ENCODE measurements around the gene PLXNA2.

PLXNA2 gene

DNA sequence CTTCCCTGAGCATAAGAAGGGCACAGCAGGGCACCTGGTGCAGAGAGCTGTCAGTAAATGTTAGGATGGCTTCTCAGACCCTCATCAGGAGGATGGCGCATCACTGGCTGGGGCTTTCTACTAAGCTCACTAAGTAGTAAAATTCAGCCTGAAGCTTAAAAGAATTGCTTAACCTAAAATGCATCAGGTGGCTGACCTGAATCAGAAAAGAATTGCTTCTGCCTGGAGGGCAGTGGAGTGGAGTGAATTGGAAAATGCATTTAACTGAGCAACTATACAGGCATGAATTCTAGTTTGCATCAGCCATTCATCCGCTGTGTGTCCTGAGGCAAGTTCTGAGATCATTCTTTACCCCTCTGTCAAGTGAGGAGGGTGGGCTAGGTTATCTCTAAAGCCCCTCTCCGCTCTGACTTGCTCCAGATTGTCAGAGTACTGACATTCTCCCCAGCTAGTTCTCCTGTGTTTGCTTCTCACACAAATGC is 191.2 kb downstream of the PLXNA2 start:
- no peak for DNase-seq (ENCODE audit: extremely low read depth in 1 of 2, low read depth in 1 of 2)

DNA sequence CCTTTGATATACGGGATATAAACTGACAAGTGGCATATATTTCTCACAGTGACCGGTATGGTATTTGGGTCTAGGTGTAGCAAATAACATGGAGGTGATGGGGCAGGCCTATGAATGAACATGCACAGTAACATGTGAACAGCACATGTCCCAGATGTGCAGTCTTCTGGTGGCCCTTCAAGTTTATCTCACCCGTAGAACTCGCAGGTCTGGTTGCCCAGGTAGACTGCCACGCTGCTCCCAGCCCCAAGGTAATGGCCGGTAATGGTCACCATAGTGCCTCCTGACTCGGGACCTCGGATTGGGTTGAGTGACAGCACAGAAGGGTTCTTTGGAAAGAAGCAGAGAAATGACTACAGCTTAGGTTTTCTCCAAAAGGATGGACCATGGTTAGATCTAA is 192.0 kb downstream of the PLXNA2 start:
- DNase-seq (ENCODE audit: extremely low read depth in 1 of 2, low read depth in 1 of 2) = no peak

DNA sequence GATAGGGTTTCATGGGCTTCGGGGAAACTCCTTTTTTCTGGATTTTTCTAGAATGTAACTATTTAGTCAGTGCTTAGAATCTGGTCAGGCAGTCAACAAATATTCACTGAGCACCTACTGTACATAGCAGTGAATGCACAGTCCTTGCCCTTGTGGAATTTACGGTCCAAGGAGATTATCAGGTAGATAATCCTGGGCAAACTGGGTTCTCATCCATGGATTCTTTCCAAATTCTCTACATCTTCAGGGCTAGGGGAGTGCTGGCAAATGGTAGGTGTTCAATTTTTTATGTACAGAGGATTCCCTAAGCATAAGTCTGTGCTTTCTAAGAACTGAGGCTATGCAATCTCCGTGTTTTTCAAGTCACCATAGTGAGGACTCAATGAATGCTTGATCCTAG is 192.5 kb downstream of the PLXNA2 start:
- no peak for DNase-seq (ENCODE audit: extremely low read depth in 1 of 2, low read depth in 1 of 2)

DNA sequence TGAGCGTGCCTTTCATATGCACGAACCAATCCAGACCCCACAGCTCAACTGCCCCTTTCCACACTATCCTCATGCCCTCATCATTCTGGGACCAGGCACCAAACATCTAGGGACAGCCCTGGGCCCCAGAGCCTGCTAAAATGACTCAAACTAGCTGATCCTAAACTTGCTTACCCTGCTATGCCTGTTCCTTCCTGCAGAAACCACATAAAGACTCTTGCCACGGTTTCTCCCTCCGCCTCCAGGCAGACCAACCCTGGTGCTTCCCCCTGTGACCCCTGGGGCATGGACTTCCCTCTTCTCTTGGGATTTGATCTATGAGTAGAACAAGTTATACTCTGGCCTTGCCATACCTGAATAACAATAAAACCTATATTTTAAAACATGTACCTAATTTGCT is 195.3 kb downstream of the PLXNA2 start:
- no peak for DNase-seq (ENCODE audit: extremely low read depth in 1 of 2, low read depth in 1 of 2)

DNA sequence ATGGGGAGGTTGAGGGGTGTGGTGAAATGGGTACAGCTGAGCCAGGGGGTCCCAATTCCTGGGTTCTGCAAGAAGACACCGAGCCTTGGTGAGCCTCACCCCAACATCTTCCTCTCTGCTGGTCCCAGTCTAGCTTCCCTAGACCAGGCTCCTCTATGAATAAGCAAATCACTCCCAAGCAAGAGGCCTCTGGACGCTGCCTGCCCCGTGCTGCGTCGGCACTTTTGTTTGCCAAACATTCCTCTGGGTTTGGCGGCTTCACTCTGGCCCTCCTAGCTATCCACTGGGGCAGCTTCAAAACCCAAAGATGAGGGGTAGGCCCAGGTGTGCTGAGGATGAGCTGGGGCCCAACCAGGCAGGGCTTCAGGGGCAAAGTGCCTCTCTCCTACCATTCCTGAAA is 196.2 kb downstream of the PLXNA2 start:
- no peak for DNase-seq (ENCODE audit: extremely low read depth in 1 of 2, low read depth in 1 of 2)

DNA sequence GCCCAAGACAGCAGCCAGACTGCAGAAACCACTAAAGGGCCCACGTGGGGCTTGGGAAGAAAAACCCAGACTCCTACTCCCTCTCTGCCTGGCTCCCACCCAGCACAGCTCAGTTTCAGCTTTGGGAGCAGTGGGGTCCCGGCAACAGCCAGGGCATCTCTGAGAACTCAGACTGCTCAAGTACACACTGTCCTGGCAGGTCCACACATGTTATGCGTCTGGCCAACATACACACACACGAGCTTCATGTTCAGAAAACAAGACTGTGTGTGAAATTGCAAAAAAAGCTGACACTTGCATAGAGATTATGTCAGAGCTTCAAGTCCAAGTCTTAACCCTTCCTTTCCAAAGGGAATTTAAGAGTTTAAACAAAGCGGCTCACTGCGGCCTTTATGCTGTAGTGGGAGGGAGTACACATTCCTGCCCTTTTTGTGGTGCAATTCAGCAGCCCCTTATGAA is 196.7 kb downstream of the PLXNA2 start:
- DNase-seq (ENCODE audit: extremely low read depth in 1 of 2, low read depth in 1 of 2) = no peak

DNA sequence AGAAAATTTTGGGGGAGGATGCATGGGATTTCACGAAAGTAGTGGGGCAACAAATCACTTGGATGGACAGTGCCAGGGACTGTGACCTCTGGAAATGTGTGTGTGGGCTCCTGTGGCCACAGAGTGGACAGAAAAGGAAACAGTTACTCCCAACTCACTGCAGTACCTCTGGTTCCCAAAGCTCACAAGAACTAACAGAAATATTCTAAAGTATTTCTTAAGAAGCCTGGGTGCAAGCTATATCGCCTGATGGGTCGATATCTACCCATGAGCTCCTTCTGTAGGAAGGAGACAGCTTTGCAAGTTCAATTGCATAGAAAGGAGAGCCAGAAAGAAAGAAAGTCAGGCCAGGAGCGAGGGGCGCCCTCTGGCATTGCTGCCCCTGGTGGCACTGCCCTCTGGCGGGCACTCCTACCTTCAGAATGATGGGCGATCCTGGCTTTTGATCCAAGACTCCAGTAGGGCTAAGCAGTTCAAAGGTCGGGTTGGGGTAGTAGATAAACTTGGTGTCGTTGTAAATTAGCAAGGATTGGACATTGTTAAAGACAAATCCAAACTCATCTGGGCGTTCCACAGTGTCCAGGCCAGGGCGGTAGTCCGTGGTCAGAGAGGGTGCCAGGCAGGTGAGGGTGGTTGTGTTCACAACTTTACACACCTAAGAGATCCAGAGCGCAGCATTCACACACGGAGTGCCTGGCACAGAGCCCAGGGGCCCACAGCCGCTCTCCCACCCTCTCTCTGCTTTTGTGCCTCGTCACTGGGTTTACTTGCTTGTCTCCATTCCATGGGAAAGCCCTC is 198.5 kb downstream of the PLXNA2 start:
- DNase-seq (ENCODE audit: extremely low read depth in 1 of 2, low read depth in 1 of 2) = no peak

DNA sequence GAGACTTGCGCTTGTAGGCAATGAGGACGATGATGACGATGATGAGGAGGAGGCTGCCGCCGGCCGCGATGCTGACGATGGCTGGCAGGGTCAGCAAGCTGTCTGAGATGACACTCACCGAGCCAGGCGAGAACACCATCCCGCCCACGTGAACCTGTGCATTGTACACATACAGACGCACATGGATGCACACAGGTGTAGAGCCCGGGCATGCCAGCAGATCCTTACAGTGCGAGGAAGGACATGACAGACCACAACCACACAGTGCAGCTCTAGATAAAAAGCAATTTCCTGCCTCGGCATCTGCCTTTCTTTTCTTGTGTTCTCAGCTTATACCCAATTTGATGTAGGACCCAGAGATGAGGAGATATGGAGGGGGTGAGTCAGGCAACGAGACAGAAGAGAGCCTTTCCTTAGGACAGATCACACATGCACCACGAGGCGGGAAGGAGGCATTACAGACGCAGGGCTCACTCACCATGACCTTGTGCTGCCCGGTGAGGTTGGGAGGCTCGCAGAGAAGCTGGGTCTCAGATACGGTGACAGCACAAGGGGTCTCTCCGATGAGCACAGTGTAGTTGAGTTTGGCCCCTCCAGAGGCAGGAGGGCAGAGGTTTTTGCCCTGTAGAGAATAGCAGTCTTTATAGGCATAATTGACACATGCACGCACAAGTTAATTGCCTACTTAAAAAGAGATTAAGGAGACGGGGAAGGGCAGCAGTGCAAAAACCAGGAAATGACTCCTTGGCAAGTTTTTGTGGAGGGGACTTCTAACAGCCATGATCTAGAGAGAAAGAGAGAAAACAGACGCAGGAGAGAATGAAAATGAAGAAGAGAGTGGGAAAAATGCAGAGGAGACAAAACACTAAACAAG is 199.4 kb downstream of the PLXNA2 start:
- no peak for DNase-seq (ENCODE audit: extremely low read depth in 1 of 2, low read depth in 1 of 2)

DNA sequence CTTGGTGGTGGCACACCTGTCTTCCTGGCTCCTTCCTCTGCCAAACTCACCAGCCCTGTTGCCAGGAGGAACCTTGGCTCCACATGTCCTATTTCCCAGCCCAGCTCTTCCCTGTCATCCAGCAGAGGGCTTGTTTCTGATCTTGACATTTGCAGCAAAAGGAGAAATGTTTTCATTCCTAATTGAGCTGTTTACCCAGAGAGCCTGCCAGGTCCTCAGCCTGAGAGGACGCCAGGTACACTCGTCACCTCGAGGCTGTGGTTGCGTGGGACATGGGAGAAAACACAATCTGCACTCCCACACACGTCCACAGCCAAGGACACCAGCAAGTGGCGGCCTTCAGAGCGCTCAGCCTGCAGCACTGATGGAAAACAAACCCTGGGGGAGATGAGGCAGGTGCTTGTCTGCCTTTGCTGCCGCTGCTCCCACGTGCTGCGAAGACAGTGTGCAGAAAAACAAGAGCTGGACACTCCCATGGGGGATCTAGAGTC is 200.4 kb downstream of the PLXNA2 start:
- no peak for DNase-seq (ENCODE audit: extremely low read depth in 1 of 2, low read depth in 1 of 2)

DNA sequence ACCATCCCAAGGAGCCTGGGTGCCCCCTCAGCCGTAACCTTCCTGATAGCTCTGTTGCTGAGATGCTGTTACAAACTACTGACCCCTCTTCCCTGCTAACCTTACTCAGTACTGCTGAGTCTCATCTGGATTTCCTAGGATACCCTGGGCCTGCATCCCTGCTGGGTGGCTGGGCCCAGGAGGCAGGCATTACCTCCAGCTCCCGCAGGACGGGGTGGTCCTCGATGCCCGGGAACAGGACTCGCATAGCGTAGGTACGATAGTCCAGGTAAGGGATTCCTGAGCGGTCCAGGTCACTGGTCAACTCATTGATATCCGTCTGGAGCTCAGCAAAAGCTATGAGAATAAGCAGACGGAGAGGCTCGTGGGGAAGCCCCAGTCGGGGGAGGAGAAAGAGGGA is 201.3 kb downstream of the PLXNA2 start:
- no peak for DNase-seq (ENCODE audit: extremely low read depth in 1 of 2, low read depth in 1 of 2)

DNA sequence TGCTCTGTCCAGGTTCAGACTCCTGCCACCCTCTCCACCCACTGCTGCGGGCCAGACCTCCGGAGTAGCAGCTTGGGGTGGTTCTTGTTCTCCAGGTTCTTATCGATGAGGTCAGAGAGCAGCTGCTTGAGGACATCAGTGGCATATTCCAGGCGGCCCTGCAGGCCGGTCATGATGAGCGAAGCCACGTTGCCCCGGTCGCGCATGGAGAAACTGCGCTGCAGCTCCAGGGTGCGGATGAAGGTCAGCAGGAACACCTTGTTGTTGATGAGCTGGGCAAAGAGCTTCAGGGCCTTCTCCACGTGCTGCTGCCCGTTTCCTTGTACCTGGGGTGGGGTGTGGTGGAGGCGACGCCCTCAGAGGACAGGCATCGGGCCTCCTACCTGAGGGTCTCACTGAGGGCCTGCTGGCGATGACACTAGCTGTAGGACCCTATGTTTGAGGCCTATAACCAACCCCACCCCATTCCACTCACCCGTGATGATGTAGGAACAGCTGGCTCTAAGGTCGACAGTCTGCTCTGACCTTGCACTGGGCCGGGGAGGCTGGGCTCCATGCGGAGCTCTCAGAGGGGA is 202.1 kb downstream of the PLXNA2 start:
- no peak for DNase-seq (ENCODE audit: extremely low read depth in 1 of 2, low read depth in 1 of 2)

DNA sequence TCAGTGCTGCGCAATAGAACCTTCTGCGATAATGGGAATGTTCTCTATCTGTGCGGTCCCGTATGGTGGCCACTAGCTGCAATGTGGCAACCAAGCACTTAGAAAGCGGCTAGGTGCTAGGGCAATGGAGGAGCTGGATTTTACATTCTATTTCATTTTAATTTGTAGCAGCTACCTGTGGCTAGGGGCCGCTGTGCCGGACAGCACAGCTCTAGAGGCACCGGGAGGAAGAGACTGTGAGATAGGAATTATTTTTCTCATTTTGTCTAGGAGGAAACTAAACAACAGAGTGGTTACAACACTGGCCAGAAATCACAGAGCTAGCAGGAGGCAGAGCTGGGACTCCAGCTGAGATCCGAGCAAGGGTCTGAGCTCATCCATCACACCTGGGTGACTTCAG is 202.7 kb downstream of the PLXNA2 start:
- DNase-seq (ENCODE audit: extremely low read depth in 1 of 2, low read depth in 1 of 2) = no peak

DNA sequence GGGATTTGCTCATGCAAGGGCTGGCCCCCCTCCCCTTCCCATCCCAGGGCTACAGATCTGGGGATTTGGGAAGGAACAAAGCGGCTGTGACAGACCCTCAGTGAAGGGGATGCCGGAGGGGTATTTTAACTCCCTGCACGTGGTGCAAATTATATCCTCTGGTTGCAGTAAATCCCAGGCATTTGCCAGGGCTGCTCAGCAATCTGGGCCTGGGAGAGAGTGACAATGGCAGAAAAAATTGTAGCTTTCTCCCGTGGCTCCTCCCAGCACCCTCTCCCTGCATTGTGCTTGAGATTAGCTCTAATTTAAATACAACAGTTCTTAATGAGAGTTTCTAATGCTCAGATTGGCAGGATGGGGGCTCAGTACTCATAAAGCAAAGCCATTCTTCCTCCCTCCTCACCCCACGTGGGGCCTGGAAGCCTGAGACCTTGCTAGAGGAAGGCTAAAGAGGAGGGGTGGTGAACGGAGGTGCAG is 203.3 kb downstream of the PLXNA2 start:
- DNase-seq (ENCODE audit: extremely low read depth in 1 of 2, low read depth in 1 of 2) = no peak

DNA sequence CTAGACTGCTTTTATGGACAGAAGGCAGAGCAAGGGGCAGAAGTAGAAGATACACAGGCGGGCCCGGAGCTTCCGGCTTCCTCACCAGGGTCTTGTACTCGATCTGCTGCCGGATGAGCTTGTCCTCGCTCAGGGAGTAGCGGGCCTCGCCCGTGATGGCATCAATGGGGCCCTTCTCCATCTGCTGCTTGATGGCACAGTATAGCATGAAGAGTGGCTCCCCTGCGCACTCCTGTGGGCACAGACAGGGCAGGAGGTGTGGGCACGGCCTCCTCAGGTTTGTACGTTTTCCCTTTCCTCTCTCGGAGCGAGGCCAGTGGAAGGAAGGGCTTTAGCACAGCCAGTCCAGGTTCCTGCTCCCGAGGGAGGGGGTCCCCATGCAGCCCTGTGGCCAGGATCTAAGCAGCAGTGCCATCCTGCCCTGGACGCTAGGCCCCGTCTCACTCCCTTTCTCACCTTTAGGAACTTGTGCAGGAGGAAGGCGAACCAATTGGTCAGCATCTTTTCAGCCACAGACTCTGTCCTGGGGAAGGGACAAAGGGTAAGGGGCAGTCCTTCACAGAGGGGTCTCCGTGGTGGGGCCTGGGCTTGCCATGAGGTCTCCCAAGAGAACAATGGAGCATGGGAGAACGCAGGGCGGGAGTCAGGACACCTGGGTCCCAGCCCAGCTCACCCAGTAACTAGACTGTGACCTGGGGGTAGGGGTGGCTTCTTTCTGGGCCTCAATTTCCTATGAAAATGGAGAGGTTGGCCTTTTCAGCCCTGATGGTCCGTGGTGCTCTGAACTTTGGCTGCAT is 204.4 kb downstream of the PLXNA2 start:
- no peak for DNase-seq (ENCODE audit: extremely low read depth in 1 of 2, low read depth in 1 of 2)

DNA sequence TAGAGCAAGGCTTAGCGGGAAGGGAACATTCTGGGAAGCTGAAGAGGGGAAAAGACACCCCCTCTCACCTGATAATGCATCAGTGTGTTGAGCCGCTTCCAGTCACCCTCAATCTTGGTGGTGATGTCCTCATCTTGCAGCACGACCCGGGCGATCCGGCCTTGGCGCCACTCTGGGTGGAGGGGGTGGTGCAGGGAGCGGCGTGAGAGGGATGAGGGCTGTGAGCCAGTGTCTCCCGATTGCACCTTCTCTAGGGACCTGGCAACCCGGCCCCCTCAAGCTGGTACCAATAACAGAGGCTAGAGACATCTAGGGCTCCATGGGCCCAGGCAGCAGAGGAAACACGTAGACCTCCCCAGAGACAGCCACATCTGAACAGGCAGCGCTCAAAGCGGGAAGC is 205.9 kb downstream of the PLXNA2 start:
- no peak for DNase-seq (ENCODE audit: extremely low read depth in 1 of 2, low read depth in 1 of 2)

DNA sequence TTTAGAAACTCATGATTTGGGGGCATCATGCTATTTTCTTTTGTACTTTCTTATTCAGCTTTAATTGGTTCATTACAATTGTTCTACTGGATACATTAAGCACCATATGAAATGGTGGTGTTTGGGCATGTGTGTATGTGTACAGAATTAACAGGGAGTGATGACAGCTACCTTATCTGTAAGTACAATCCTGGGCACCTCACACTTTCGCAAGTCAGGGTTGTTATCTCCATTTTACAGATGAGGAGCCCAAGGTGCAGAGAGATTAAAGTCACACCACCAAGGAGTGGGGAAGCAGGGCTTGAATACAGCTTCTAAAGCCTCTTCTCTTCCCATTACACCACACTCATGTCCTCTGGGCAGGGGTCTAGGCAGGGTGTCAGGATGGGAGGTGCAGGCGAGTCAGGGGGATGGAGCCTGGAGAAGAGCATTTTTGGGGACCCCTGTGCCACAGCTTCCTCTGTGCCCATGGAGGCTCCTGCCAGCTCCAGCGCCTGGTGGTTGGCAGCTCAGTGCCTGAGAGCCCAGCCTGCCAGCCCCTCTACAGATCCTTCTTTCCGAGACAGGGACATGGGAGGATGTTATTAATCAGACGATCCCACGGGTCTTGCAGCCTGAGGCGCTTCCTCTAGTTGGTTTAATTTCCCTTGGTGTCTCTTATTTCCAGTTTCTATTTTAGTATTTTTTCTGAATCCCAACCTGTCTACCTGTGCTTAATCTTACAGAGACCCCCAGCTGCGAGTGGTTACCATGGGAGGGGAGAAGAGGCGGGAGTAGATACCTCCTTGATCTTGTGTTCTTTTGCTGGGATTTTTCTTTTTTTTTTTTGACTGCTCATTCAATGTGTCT is 207.0 kb downstream of the PLXNA2 start:
- no peak for DNase-seq (ENCODE audit: extremely low read depth in 1 of 2, low read depth in 1 of 2)

DNA sequence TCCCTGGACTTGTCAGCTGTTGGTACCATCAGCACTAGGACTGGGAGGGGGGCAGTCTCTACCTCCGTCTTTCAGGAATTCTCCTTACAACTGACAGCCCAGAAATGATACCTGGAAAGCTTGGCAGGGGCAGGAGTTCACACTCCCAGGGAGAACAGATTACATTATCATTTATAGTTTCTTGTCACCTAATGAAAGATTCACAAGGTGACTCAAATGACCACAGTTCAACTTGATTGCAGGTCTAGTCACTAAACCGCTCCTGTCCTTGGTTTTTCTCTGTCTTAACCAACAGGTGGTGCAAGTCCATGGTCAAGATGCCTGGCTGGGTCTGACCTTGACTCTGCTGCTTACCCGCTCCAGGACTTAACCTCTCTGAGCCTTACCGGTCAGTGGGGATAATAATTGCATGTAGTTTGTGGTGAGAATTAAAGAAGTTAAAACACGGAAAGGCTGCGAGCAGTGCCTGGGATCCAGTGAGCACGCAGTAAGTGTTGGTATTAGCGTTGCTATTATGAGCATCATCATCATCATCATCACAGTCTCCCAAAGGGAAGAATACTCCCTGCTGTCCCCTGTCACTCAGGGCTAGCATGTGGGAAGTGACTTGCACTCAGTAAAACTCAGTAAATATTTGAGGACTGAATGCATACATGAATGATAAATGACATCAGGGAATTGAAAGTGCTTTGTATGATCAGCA is 207.9 kb downstream of the PLXNA2 start:
- DNase-seq (ENCODE audit: extremely low read depth in 1 of 2, low read depth in 1 of 2) = no peak

DNA sequence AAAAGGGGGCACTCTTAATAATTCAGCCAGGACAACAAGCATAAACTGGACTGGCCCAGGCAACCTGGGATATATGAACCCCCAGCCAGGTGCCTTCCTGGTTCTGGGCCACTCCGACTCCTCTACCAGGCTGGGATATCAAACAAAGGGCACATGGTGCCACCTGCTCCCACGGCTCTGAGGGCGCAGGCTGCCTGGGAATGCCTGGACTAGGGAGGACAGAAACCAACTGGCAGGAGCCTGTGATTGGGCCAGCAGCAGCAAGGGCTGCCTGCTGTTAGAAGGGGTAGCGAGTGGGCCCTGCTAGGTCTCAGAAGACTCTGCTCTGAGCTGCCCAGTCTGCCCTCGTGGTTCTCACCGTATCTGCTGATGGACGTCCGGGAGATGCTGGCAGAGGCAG is 210.0 kb downstream of the PLXNA2 start:
- no peak for DNase-seq (ENCODE audit: extremely low read depth in 1 of 2, low read depth in 1 of 2)

DNA sequence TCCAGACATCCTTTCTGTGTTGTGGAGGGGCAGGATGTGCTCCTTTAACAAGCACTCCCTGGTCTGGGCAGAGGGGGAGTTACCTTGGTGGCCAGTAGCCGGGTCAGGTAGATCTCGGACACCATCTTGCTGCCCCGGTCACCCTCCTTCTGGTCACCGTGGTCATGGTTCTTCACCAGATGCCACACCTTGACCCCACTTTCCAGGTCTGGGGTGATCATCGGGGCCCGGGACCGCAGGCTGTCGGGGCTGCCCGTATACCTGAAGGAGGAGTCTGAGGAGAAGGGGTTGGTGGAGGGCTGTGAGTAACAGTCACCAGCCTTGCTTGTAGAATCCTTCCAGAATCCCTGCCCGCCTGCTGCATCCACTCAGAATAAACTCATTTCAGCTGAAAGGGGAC is 210.9 kb downstream of the PLXNA2 start:
- DNase-seq (ENCODE audit: extremely low read depth in 1 of 2, low read depth in 1 of 2) = no peak
